GM19372 (cell line): ENCODE data around the gene KLHL26.

Experiments used
- ATAC-seq: cut with Tn5 transposase; IDR thresholded peaks from one replicate; pipeline ENCODE4 v1.9.1; 2021; ENCODE audit warnings: mild to moderate bottlenecking, low read depth, moderate library complexity; ENCODE audit not compliant: unreplicated experiment

Gene KLHL26

DNA sequence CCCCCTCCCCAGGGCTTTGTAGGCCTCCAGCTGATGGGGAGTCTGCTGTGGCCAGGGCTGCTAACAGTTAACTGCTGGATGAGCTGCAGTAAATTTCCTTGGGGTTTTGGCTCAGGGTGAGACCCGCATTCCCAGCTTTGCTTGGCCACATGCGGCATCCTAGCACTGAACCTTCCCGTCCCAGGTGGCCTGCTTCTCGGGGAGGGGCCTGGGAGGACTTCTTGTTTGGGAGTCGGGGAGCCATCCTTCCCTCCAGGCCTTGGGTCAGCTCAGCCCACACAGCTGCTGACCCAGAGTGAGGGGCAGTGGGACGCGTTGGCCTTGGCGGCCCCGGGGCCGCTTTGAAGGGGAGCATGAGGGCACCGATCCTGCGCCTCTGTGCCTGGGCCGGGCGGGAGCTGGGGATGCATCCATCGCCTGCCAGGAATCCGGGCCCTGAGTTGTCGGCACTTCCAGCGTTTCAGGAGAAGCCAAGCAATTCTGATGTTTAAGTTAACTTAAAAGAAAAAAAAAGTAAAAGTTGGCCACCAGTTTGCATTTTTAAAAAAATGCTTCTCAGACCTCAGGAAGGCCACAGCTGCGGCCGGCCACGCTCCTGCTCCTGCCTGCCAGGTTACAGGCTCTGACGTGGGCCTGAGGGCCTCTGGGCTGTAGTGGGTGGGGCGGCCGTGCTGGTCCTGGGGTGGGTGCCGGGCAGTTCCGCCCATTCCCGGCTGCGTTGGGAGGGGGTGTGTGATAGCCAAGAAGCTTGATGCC is 74.3 kb downstream of the KLHL26 start:
- ATAC-seq, result no peak

DNA sequence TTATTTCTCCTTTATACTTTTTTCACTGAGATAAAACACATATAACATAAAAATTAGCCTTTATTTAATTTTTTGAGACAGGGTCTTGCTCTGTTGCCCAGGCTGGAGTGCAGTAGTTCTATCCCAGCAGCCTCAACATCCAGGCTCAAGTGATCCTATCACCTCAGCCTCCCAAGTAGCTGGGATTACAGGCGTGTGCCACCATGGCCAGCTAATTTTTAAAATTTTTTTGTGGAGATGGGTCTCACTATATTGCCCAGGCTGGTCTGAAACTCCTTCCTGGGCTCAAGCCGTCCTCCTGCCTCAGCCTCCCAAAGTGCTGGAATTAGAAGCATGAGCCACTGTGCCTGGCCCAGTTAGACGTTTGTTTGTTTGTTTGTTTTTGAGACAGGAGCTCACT is 75.1 kb downstream of the KLHL26 start:
- ATAC-seq, result no peak

DNA sequence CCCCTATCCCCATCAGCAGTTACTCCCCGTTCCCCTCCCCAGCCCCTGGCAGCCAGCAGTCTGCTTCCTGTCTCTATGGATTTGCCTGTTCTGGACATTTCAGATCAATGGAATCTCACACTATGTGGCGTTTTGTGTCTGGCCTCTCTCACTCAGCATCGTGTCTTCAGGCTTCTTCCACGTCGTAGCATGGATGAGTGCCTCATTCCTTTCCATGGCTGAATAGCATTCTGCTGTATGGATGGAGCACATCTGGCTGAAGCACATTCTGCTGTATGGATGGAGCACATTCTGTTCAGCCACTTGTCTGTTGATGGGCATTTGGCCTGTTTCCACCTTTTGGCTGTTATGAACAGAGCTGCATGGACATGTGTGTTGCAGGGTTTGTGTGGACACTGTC is 76.2 kb downstream of the KLHL26 start:
- ATAC-seq, result no peak

DNA sequence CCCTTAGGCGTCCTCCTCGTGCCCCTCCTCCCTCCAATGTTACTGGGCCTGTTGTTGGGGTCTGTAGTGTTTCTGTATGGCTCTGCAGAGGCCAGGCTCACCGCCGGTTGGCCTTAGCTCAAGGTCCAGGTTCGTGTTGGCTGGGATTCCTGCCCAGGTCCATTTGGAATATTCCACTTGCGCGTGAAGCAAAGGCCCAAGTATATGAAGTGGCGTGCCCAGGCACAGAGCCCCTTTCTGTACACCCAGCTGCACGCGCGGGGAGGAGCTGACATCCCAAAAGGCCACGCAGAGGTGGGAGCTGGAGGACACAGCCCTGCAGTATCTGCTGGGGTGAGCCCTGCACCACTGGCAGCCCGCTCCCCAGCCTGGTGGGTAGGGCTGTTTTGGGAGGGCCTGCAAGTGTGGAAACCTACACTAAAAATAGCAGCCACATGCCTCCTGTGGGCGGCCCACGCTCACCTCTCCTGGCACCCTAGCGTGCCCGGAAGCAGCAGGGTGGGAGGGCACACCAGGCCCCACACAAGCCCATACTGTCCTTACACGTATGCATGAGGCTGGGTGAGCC is 76.8 kb downstream of the KLHL26 start:
- no peak for ATAC-seq

DNA sequence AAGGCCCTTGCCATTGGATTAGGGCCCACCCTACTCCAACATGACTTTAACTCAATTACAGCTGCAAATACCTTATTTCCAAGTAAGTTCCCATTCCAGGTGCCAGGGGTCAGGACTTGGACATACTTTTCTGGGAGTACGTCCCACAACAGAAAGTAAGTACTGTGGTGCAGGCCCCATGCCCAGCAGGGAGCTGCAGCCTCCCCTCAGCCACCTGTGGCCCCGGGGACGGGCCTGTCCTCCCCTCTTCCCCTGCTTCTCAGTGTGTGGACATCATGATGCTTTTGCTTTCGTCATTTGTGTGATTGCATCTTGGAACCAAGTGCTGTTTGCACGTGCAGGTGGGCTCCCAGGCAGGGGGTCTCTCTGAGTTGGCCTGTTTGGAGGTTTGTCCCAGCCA is 78.6 kb downstream of the KLHL26 start:
- no peak for ATAC-seq

DNA sequence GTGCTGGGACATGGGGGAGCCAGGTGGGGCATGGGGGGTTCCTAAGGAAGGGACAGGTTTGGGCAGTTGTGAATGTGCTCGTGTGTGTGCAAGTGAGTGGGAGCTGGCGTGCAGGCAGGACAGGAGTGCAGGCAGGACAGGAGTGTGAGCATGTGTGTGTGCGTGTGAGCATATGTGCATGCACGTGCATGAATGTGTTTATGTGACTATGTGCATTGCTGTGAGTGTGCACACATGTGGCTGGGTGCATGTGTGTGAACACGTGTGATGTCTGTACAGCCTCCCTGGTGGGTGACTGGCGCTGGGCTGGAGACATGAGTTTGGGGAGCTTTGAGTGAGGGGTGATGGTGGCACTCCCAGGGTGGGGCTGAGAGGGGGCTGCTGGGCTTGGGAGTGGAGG is 80.0 kb downstream of the KLHL26 start:
- ATAC-seq, result no peak

DNA sequence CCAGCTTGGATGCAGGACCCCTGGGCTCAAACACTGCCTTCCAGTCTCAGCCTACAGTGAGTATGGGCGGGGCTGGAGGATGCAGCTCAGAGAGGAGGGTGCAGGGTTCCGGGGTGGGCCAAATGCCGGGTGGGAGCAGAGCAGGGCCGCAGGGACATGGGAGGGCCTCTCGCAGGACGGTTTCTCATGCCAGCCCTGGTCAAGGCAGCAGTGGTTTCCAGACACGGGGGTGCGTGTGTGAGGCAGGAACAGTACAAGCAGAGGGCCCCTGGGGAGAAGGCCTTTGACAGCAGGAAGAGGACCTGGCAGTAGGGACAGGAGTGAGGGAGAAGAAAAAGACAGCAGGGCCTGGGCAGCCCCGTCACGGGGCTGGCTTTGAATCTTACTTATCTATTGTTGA is 80.8 kb downstream of the KLHL26 start:
- no peak for ATAC-seq

DNA sequence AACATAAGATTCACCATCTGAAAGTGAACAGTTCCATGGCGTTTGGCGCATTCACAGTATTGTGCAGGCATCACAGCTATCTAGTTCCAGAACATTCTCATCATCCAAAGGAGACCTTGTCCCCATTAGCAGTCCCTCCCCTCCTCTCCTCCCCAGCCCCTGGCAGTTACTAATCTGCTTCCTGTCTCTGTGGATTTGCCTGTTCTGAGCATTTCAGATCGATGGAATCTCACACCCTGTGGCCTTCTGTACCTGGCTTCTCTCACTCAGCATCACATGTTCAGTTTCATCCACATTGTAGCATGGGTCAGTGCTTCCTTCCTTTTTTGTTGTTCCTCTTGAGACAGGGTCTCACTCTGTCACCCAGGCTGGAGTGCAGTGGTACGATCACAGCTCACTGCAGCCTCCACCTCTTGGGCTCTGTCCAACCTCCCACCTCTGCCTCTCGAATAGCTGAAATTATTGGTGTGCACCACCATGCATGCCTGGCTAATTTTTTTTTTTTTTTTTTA is 81.2 kb downstream of the KLHL26 start:
- no peak for ATAC-seq

DNA sequence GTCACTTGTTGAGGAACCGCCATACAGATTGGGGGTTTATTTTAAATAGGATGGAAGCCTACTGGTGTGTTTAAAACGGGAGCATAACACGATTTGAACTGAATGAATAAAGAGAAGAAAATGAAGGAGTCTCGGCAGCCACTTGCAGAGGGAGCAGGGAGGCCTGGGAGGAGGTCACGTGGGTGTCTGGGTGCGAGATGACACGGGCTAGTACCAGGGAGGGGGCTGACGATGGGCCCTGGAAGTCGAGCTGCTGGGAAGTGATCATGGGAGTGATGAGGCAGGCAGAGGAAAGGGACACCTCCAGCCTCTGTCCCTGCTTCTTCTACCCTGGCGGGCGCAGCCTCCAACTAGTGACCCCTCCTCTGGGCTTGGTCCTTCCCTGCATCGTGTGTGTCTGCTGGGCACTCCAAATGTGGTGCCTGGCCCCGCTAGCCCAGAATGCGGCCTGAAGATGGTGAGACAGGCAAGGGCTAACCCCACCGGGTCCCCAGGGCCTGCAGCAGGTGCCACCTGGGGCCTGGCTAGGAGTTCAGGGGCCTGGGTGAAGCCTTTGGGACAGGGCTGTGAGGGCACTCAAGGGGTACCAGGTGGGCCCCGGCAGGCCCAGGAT is 82.1 kb downstream of the KLHL26 start:
- no peak for ATAC-seq

DNA sequence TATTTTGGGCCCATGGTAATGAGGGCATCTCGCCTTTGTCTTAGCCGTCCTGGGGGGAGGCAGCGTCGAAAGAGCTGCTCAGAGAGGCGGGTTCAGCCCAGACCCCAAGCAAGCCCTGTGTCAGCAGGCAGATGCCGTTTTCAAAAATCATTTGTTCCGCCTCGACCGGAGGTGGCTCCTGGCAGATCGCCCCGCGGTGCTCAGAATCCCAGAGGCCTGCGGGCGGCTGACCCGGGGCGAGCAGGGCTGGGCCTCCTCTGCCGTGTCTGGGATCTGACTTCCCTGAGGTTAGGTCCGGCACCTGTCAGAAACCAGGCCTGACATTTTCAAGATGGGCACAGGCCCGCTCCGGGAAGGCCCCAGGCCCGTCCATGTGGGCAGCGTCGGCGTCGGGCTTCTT is 82.7 kb downstream of the KLHL26 start:
- ATAC-seq, result no peak
